CD4-positive, alpha-beta T cell treated with Interleukin-12 subunit alpha and Interleukin-12 subunit beta, for 1 hour (primary cell): ENCODE data around the gene FIBIN.
"Not testable (repeated sequence)": the region's sequence is repeated elsewhere in the genome, so short reads cannot be mapped to it uniquely, and the experiment has no call there.

ENCODE experiments used
- DNase-seq: peaks from one replicate; pipeline ENCODE4 v3.0.0-alpha.2; 2020

FIBIN gene

GRCh38 chr11:26993965-26994457 is at the start of gene FIBIN:
Gene FIBIN, plus strand, starts transcription at chr11:26994112. Its CDS starts 415 bp downstream, at chr11:26994527.
- DNase-seq = no peak

- DNase-seq = no peak
Observed at GRCh38 chr11:26944866-26945664, 48.8 kb upstream of the FIBIN start.

GRCh38 chr11:26946257-26946716 is 47.6 kb upstream of the FIBIN start:
- DNase-seq = no peak

- no peak for DNase-seq
Observed at GRCh38 chr11:26947379-26947844, 46.5 kb upstream of the FIBIN start.

- no peak for DNase-seq
Observed at GRCh38 chr11:26947904-26948639, 45.8 kb upstream of the FIBIN start.

GRCh38 chr11:26948881-26949280 is 45.0 kb upstream of the FIBIN start:
- DNase-seq = no peak

GRCh38 chr11:26949846-26950245 is 44.1 kb upstream of the FIBIN start:
- no peak for DNase-seq

- DNase-seq = no peak
Observed at GRCh38 chr11:26950260-26950719, 43.6 kb upstream of the FIBIN start.

- no peak for DNase-seq
Observed at GRCh38 chr11:26951809-26952515, 42.0 kb upstream of the FIBIN start.

- DNase-seq = no peak
Observed at GRCh38 chr11:26953770-26954392, 40.0 kb upstream of the FIBIN start.

- no peak for DNase-seq
Observed at GRCh38 chr11:26958005-26958701, 35.8 kb upstream of the FIBIN start.

- no peak for DNase-seq
Observed at GRCh38 chr11:26958702-26959049, 35.2 kb upstream of the FIBIN start.

GRCh38 chr11:26960281-26960680 is 33.6 kb upstream of the FIBIN start:
- DNase-seq = no peak

GRCh38 chr11:26963764-26964163 is 30.1 kb upstream of the FIBIN start:
- DNase-seq = no peak

GRCh38 chr11:26964339-26964738 is 29.6 kb upstream of the FIBIN start:
- DNase-seq = no peak

- not testable (repeated sequence) for DNase-seq
Observed at GRCh38 chr11:26964847-26965485, 28.9 kb upstream of the FIBIN start.

- no peak for DNase-seq
Observed at GRCh38 chr11:26971961-26972360, 22.0 kb upstream of the FIBIN start.

GRCh38 chr11:26974069-26974783 is 19.7 kb upstream of the FIBIN start:
- no peak for DNase-seq

GRCh38 chr11:26974996-26975395 is 18.9 kb upstream of the FIBIN start:
- DNase-seq = no peak

GRCh38 chr11:26976389-26976788 is 17.5 kb upstream of the FIBIN start:
- no peak for DNase-seq

GRCh38 chr11:26977209-26977608 is 16.7 kb upstream of the FIBIN start:
- DNase-seq = not testable (repeated sequence)
